ENCODE measurements around the gene ZNF791. TPM values are rescaled to one million over a fixed set of nuclear protein-coding genes. Genes with fewer than 3 reads are reported as not detected.
"Not testable (repeated sequence)": the region's sequence is repeated elsewhere in the genome, so short reads cannot be mapped to it uniquely, and the experiment has no call there.

Gene ZNF791
- total RNA-seq, 1 donor from 2014 or later = 8.3 TPM

- peak; percentile 19 to 33 for DNase-seq (ENCODE audit: low read depth in 2 of 2)
These were observed 17.6 kb downstream of the ZNF791 start for GRCh38 chr19:12628040-12629022.

GRCh38 chr19:12629215-12629614 lies 18.5 kb downstream of the ZNF791 start:
- DNase-seq (ENCODE audit: low read depth in 2 of 2) = no peak

GRCh38 chr19:12636631-12637030 lies 25.9 kb downstream of the ZNF791 start:
- DNase-seq (ENCODE audit: low read depth in 2 of 2) = no peak

GRCh38 chr19:12638611-12639182 lies 28.0 kb downstream of the ZNF791 start:
- DNase-seq (ENCODE audit: low read depth in 2 of 2) = no peak

GRCh38 chr19:12639901-12640613 lies 29.3 kb downstream of the ZNF791 start:
- DNase-seq (ENCODE audit: low read depth in 2 of 2) = peak; percentile 81 to 84

GRCh38 chr19:12641456-12641855 lies 30.7 kb downstream of the ZNF791 start:
- DNase-seq (ENCODE audit: low read depth in 2 of 2) = no peak

GRCh38 chr19:12642506-12642905 lies 31.8 kb downstream of the ZNF791 start:
- no peak for DNase-seq (ENCODE audit: low read depth in 2 of 2)

GRCh38 chr19:12643716-12644115 lies 33.0 kb downstream of the ZNF791 start:
- DNase-seq (ENCODE audit: low read depth in 2 of 2) = not testable (repeated sequence)

GRCh38 chr19:12646551-12646950 lies 35.8 kb downstream of the ZNF791 start:
- peak in 1 of 2 donors; percentile 20 for DNase-seq (ENCODE audit: low read depth in 2 of 2)

GRCh38 chr19:12647047-12647446 lies 36.3 kb downstream of the ZNF791 start:
- DNase-seq (ENCODE audit: low read depth in 2 of 2) = no peak

GRCh38 chr19:12647490-12648071 lies 36.9 kb downstream of the ZNF791 start:
- peak; percentile 36 to 61 for DNase-seq (ENCODE audit: low read depth in 2 of 2)

GRCh38 chr19:12648088-12648487 lies 37.4 kb downstream of the ZNF791 start:
- peak in 1 of 2 donors; percentile 36 for DNase-seq (ENCODE audit: low read depth in 2 of 2)

- DNase-seq (ENCODE audit: low read depth in 2 of 2) = no peak
These were observed 39.2 kb downstream of the ZNF791 start for GRCh38 chr19:12649941-12650340.

GRCh38 chr19:12652219-12652618 lies 41.5 kb downstream of the ZNF791 start:
- no peak for DNase-seq (ENCODE audit: low read depth in 2 of 2)

- no peak for DNase-seq (ENCODE audit: low read depth in 2 of 2)
These were observed 44.8 kb downstream of the ZNF791 start for GRCh38 chr19:12655546-12655945.

GRCh38 chr19:12656899-12657571 lies 46.3 kb downstream of the ZNF791 start:
- DNase-seq (ENCODE audit: low read depth in 2 of 2) = no peak

- no peak for DNase-seq (ENCODE audit: low read depth in 2 of 2)
These were observed 47.2 kb downstream of the ZNF791 start for GRCh38 chr19:12657966-12658365.

- no peak for DNase-seq (ENCODE audit: low read depth in 2 of 2)
These were observed 50.3 kb downstream of the ZNF791 start for GRCh38 chr19:12660980-12661379.

GRCh38 chr19:12664406-12665280 lies 53.9 kb downstream of the ZNF791 start:
- DNase-seq (ENCODE audit: low read depth in 2 of 2) = no peak

- no peak for DNase-seq (ENCODE audit: low read depth in 2 of 2)
These were observed 54.5 kb downstream of the ZNF791 start for GRCh38 chr19:12665281-12665573.
